IPS DF 6.9 (cell line): ENCODE data around the gene AGO3.
"Not testable (repeated sequence)": the region's sequence is repeated elsewhere in the genome, so short reads cannot be mapped to it uniquely, and the experiment has no call there.

Experiments used
- DNase-seq: peaks from one replicate; pipeline ENCODE4 v3.0.0-alpha.2; 2013; ENCODE audit warnings: low read depth, low spot score
- H3K27ac ChIP-seq: one replicate; pipeline ENCODE4 v1.5.1; 2013; ENCODE audit warnings: low read length, control low read depth
- H3K27me3 ChIP-seq: 2 replicates; pipeline ENCODE4 v1.6.1; 2013; ENCODE audit warnings: mild to moderate bottlenecking, low read length; ENCODE audit not compliant: control insufficient read depth, insufficient read depth
- H3K36me3 ChIP-seq: 2 replicates; pipeline ENCODE4 v1.6.1; 2013; ENCODE audit warnings: low read length; ENCODE audit not compliant: control insufficient read depth, insufficient read depth
- H3K4me1 ChIP-seq: 2 replicates; pipeline ENCODE4 v1.6.1; 2013; ENCODE audit warnings: low read length; ENCODE audit not compliant: control insufficient read depth, insufficient read depth
- H3K4me3 ChIP-seq: 2 replicates; pipeline ENCODE4 v1.5.1; 2013; ENCODE audit warnings: mild to moderate bottlenecking, low read length
- H3K9me3 ChIP-seq: 2 replicates; pipeline ENCODE4 v1.6.1; 2013; ENCODE audit warnings: low read length, inconsistent platforms; ENCODE audit not compliant: control insufficient read depth, insufficient read depth
- WGBS: extraction: QIAGEN DNeasy Blood & Tissue Kit; methylation state at CpG from one replicate; pipeline ENCODE4 v1.1.7; 2013; ENCODE audit warnings: mixed read lengths, missing lambda C conversion rate; ENCODE audit not compliant: insufficient read length, insufficient coverage; 5-methylcytosine and 5-hydroxymethylcytosine counted together

Gene AGO3

DNA sequence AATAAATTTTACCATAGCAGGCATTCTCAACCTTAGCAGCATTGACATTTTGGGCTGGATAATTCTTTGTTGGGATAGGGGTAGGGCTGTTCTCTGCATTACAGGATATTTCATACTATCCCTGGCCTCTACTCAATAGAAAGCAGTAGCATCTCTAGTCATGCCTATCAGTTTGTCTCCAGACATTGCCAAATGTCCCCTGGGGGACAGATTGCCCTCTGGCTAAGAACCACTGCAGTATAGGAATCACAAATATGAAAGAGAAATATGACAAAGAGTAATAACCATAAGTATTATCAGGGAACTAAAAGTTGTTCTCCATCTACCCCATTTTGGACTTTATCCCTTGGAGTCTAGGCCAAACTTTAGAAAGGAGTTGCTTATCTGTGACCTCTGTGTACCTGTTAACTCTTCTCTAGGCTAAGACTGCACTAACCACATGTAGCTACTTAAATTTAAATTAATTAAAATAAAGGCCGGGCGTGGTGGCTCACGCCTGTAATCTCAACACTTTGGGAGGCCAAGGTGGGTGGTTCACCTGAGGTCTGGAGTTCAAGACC lies 76.1 kb downstream of the AGO3 start:
- Histone ChIP-seq H3K27ac (no peak overlapping the region), H3K9me3 (no peaks in the 10 kb centered on the region), H3K4me1 (no peaks in the 10 kb centered on the region), H3K4me3 (no peak overlapping the region), H3K27me3 (no peaks in the 10 kb centered on the region), H3K36me3 (no peaks in the 10 kb centered on the region)
- no CpG with 5 or more reads among the region's 3 CpGs for WGBS
- DNase-seq = no peak

DNA sequence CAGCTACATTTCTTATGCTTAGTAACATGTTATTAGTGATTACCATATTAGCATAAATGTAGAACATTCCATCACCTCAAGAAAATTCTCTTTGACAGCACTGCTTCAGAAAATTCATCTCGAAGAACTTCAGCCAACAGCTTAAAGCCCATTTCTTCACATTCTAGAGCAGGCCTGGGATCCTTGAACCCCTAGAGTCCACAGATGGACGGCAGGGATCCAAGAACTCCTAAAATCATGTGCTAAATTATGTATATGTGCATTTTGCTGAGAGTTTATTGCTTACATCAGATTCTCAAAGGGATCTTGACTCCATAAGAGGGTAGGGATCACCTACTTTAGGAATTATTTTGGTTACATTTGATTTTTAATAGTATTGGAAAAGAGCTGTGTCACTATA lies 76.8 kb downstream of the AGO3 start:
- DNase-seq = no peak
- Histone ChIP-seq H3K4me1 (no peaks in the 10 kb centered on the region), H3K27me3 (no peaks in the 10 kb centered on the region), H3K9me3 (no peaks in the 10 kb centered on the region), H3K36me3 (no peaks in the 10 kb centered on the region), H3K4me3 (no peak overlapping the region), H3K27ac (no peak overlapping the region)
- no CpG with 5 or more reads among the region's 2 CpGs for WGBS

DNA sequence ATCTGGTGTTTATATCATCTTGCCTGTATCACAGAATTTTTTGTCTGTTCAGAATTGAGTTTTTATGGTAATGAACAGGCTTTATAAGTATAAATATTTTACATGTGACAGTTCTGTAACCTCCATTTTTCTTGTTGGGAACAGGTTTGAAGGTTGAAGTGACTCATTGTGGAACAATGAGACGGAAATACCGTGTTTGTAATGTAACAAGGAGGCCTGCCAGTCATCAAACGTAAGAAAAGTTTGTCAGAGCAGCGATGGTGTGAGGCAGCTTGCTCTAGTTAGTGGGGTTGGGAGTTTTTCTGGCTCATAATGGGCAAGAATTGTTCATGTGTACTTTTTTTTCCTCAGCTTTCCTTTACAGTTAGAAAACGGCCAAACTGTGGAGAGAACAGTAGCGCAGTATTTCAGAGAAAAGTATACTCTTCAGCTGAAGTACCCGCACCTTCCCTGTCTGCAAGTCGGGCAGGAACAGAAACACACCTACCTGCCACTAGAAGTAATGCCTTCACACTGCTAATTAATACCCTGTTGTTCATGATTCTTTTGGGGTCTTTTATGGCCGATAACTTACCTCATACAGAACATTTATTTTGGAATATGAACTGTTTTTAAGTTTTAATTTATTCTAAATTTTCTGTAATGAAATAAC lies 77.8 kb downstream of the AGO3 start:
- DNase-seq = no peak
- Histone ChIP-seq H3K4me1 (no peaks in the 10 kb centered on the region), H3K4me3 (no peak overlapping the region), H3K27me3 (no peaks in the 10 kb centered on the region), H3K36me3 (no peaks in the 10 kb centered on the region), H3K9me3 (no peaks in the 10 kb centered on the region), H3K27ac (no peak overlapping the region)
- WGBS = no CpG with 5 or more reads among the region's 9 CpGs

- Histone ChIP-seq H3K4me3 (no peak overlapping the region), H3K9me3 (no peaks in the 10 kb centered on the region), H3K27ac (no peak overlapping the region), H3K4me1 (no peaks in the 10 kb centered on the region), H3K36me3 (peaks cover 3% of the 10 kb centered on the region; the same call in 1 of the 2 replicates), H3K27me3 (no peaks in the 10 kb centered on the region)
- no CpG with 5 or more reads among the region's 2 CpGs for WGBS
- DNase-seq = no peak
Observed at GRCh38 chr1:36014722-36015220, 83.9 kb downstream of the AGO3 start.

DNA sequence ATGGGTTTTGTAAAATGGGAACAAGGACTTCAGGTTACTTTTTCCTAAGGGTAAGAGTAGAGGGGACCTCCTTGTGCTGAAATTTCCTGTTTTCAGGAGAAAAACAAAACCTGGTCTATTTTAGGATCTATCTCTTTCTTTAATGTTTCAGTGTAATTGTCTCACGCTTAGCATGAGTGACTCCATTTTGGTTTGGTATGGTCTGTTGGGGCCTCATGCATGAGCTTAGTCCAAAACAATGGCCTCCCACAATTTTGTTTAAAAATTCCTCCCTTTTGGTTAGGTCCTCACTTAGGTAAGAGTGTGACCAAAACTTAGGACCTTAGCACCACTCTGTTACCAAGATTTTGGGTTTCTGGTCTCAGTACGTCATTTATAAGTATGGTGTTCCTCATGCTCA lies 85.8 kb downstream of the AGO3 start:
- WGBS = no CpG with 5 or more reads among the region's 2 CpGs
- peaks cover 3% of the 10 kb centered on the region; the same call in 1 of the 2 replicates for H3K36me3 ChIP-seq
- no peaks in the 10 kb centered on the region for H3K4me1 ChIP-seq
- H3K27ac ChIP-seq = no peak overlapping the region
- no peaks in the 10 kb centered on the region for H3K9me3 ChIP-seq
- H3K4me3 ChIP-seq = no peak overlapping the region
- DNase-seq = no peak
- no peaks in the 10 kb centered on the region for H3K27me3 ChIP-seq

DNA sequence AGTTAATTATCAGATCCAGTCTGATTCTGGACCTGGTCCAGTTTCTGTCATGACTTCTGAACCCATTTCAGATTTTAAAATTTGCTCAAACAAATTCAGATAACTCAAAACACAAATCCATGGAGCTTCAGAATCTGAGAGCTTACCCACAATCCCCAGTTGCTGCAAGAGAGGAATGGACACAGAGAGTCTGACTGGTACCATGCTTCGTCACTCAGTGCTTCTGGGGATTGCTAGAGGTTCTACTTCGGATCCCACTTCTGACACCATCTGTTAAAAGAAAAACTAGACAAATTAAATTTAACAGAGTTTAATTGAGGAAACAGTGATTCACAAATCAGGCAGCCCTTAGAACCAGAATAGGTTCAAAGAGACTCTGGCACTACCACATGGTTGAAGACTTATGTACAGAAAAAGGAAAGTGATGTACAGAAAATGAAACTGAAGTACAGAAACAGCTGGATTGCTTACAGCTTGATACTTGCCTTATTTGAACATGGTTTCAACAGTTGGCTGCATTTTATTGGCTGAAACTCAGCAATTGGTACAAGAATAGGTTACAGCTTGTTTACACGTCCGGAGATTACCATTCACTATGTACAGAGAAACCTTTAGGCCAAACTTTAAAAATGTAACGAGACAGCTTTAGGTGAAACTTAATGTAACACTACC lies 92.3 kb downstream of the AGO3 start:
- no peaks in the 10 kb centered on the region for H3K9me3 ChIP-seq
- DNase-seq = no peak
- H3K4me3 ChIP-seq = no peak overlapping the region
- no peaks in the 10 kb centered on the region for H3K36me3 ChIP-seq
- no peaks in the 10 kb centered on the region for H3K27me3 ChIP-seq
- no peak overlapping the region for H3K27ac ChIP-seq
- WGBS = no CpG with 5 or more reads among the region's 5 CpGs
- no peaks in the 10 kb centered on the region for H3K4me1 ChIP-seq

DNA sequence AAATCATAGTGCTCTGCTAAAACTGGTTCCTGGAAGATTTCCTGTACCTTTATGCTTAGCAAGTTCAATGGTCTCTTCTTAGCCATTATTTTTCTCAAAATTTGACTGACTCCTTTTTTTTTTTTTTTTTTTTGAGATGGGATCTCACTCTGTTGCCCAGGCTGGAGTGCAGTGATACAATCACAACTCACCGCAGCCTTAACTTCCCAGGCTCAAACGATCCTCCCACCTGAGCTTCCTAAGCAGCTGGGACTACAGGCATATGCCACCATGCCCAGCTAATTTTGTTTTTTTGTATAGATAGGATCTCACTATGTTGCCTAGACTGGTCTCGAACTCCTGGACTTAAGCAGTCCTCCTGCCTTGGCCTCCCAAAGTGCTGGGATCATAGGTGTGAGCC lies 93.1 kb downstream of the AGO3 start:
- not testable (repeated sequence) for H3K4me3 ChIP-seq, H3K36me3 ChIP-seq, H3K9me3 ChIP-seq, H3K27me3 ChIP-seq, H3K27ac ChIP-seq, H3K4me1 ChIP-seq, DNase-seq
- no CpG with 5 or more reads among the region's 3 CpGs for WGBS

- Histone ChIP-seq H3K27me3 (no peaks in the 10 kb centered on the region), H3K9me3 (no peaks in the 10 kb centered on the region), H3K4me1 (no peaks in the 10 kb centered on the region), H3K4me3 (no peak overlapping the region), H3K36me3 (no peaks in the 10 kb centered on the region), H3K27ac (no peak overlapping the region)
- DNase-seq = no peak
- WGBS = no CpG with 5 or more reads among the region's 1 CpG
Observed at GRCh38 chr1:36024847-36025246, 93.9 kb downstream of the AGO3 start.

DNA sequence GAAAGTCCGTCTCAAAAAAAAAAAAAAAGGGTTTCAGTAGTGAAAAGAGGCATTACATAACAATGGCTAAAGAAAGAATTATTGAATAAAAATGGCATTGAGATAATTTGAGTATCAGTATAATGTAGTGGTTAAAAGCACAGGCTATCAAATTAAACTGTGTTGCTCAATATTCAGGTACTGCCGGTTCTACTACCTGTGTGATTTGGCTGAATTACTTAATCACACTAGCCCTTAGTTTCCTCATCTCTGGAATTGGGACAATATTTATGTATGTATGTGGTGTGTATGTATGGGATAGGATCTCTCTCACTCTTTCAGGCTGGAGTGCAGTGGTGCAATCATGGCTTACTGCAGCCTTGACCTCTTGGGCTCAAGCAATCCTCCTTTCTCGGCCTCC lies 96.9 kb downstream of the AGO3 start:
- Histone ChIP-seq H3K9me3 (no peaks in the 10 kb centered on the region), H3K27ac (no peak overlapping the region), H3K4me1 (no peaks in the 10 kb centered on the region), H3K36me3 (no peaks in the 10 kb centered on the region), H3K27me3 (no peaks in the 10 kb centered on the region), H3K4me3 (no peak overlapping the region)
- DNase-seq = no peak
- no CpG with 5 or more reads among the region's 3 CpGs for WGBS

DNA sequence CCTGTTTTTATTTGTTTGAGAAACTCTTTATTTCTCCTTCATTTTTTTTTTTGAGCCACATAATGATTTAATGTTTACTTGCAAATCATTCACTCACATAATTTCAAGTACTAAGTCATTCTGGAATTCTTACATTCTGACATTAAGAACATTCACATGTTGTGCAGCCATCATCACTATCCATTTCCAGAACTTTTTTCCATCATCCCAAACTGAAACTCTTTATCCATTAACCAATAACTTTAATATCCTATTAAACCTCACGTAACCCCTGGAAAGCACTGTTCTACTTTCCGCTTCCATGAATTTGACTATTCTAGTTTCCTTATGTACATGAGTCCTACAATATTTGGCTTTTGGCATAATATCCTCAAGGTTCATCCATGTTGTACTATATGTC lies 100.5 kb downstream of the AGO3 start:
- no peaks in the 10 kb centered on the region for H3K4me1 ChIP-seq
- no peak for DNase-seq
- H3K36me3 ChIP-seq = no peaks in the 10 kb centered on the region
- H3K27ac ChIP-seq = no peak overlapping the region
- no peaks in the 10 kb centered on the region for H3K27me3 ChIP-seq
- no peak overlapping the region for H3K4me3 ChIP-seq
- 100% methylated on average over 2 of the region's 2 CpGs for WGBS
- H3K9me3 ChIP-seq = no peaks in the 10 kb centered on the region

DNA sequence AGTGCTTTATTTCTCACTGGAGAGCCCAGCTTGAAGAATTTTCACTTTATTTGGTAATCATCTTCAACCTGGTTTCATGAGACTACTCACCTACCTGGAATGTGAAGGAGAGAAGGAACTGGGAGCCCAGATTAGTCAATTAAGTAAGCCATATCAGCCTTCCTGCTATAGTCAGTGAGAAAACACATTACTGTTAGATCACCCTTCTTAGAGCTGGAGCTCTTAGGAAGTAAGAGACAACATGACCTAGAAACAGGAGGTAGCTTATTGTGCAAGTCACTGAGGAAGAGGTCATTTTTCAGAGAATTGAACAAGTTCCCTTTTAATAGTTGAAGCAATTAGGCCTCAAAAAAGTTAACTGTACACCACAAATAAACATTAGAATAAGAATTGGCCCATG lies 103.8 kb downstream of the AGO3 start:
- Histone ChIP-seq H3K4me3 (no peak overlapping the region), H3K36me3 (no peaks in the 10 kb centered on the region), H3K4me1 (no peaks in the 10 kb centered on the region), H3K27me3 (no peaks in the 10 kb centered on the region), H3K27ac (no peak overlapping the region), H3K9me3 (no peaks in the 10 kb centered on the region)
- DNase-seq = no peak
